GM13977 (cell line): ENCODE data around the gene TMEM37.

Experiments used
- DNase-seq: peaks from one replicate; pipeline ENCODE4 v3.0.0; 2012; ENCODE audit warnings: low spot score
- CTCF ChIP-seq: IDR thresholded peaks from 2 replicates; pipeline ENCODE4 v1.5.1; 2012; ENCODE audit warnings: mild to moderate bottlenecking, control low read depth; ENCODE audit not compliant: insufficient read depth; ENCODE audit errors: extremely low read depth, missing control alignments
- in situ Hi-C: fragments of 300-500 bp; cut with MboI; formaldehyde crosslinking; loops from one replicate; pipeline ENCODE4 v1.12.0; 2022; ENCODE audit warnings: low sequenced_read_pairs, low pct_unique_long_range_greater_than_20kb, mixed read lengths, inconsistent platforms; ENCODE audit not compliant: unreplicated experiment

TMEM37 gene

GRCh38 chr2:119463136-119463535 lies 31.5 kb downstream of the TMEM37 start:
- no peak for TF ChIP-seq CTCF
- in situ Hi-C loops: no loop called here
- no peak for DNase-seq

GRCh38 chr2:119463990-119464389 lies 32.3 kb downstream of the TMEM37 start:
- no peak for DNase-seq
- no peak for TF ChIP-seq CTCF
- in situ Hi-C loops: no loop called here

GRCh38 chr2:119464981-119465380 lies 33.3 kb downstream of the TMEM37 start:
- TF ChIP-seq CTCF: no peak
- in situ Hi-C loops: no loop called here
- DNase-seq: no peak

GRCh38 chr2:119465687-119466086 lies 34.0 kb downstream of the TMEM37 start:
- in situ Hi-C loops: no loop called here
- no peak for TF ChIP-seq CTCF
- no peak for DNase-seq

- in situ Hi-C loops: no loop called here
- no peak for TF ChIP-seq CTCF
- DNase-seq: no peak
Observed at GRCh38 chr2:119466373-119466772, 34.7 kb downstream of the TMEM37 start.

- in situ Hi-C loops: no loop called here
- TF ChIP-seq CTCF: no peak
- DNase-seq: no peak
Observed at GRCh38 chr2:119468154-119468955, 36.7 kb downstream of the TMEM37 start.
